GM12891 (cell line): ENCODE results near the gene PSMD12.

Experiments
- PAX5 ChIP-seq: IDR thresholded peaks from 2 replicates; pipeline ENCODE4 v1.6.1; 2011; ENCODE audit warnings: low read length, moderate library complexity, mild to moderate bottlenecking; ENCODE audit not compliant: insufficient read depth, severe bottlenecking
- POLR2A ChIP-seq: IDR thresholded peaks from 2 replicates; pipeline ENCODE4 v1.6.1; 2011; ENCODE audit warnings: low read depth, low read length, control low read depth
- POLR2AphosphoS5 ChIP-seq: IDR thresholded peaks from 2 replicates; pipeline ENCODE4 v1.6.1; 2011; ENCODE audit warnings: low read depth, low read length, control low read depth
- SPI1 ChIP-seq: IDR thresholded peaks from 2 replicates; pipeline ENCODE4 v1.6.1; 2011; ENCODE audit warnings: low read depth, low read length, control low read depth
- TAF1 ChIP-seq: IDR thresholded peaks from 2 replicates; pipeline ENCODE4 v1.6.1; 2011; ENCODE audit warnings: low read depth, low read length, control low read depth

DNA sequence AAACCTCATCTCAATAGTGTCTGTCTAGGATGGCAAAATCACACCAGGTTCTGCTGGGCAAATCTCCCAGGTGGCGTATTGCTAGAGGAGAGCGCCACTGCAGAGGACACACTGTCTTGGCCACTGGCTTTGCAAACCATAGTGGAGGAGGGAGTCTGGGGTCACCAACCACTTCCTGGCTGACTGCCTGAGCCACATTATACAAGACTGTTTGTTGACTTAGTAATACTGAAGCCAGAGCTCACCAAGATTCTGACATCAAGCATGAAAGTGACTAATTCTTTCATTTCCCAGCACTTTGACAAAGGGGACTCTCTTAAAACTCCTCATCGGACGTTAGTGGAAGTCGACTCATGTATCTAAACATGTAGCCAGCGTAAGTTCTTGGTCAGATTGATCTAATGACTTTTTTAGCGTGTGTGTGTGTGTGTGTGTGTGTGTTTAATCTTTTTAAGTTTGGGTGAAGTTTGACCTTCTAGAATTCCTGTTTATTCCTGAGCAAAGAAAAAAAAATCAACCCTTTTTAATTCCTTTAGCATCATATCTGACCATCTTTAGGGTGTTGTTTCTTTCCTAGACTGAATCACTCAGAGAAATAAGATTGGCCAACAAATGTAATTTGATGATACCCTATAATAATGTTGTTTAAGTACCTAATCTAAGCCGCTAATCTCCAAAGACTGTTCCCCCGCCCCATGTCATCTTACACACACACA lies 24.4 kb upstream of the PSMD12 start:
- TF ChIP-seq POLR2A (no peak), TAF1 (no peak), POLR2AphosphoS5 (no peak; the same call in 1 of the 2 replicates), PAX5 (no peak), SPI1 (peak; percentile 49)
